Skeletal muscle satellite cell (primary cell): ENCODE measurements around the gene CRB2.

ENCODE experiments used
- H3K27me3 ChIP-seq: 2 replicates; pipeline ENCODE4 v1.7.0; 2013; ENCODE audit warnings: low read length; ENCODE audit not compliant: control insufficient read depth, insufficient read depth
- H3K36me3 ChIP-seq: 2 replicates; pipeline ENCODE4 v1.7.0; 2013; ENCODE audit warnings: mild to moderate bottlenecking, control low read depth, low read length; ENCODE audit not compliant: insufficient read depth
- H3K4me1 ChIP-seq: 2 replicates; pipeline ENCODE4 v1.7.0; 2013; ENCODE audit warnings: low read length; ENCODE audit not compliant: control insufficient read depth, insufficient read depth
- H3K4me2 ChIP-seq: 2 replicates; pipeline ENCODE4 v1.7.0; 2013; ENCODE audit warnings: mild to moderate bottlenecking, low read length
- H3K4me3 ChIP-seq: 2 replicates; pipeline ENCODE4 v1.7.0; 2013; ENCODE audit warnings: low read length
- H3K9ac ChIP-seq: 2 replicates; pipeline ENCODE4 v1.7.0; 2013; ENCODE audit warnings: mild to moderate bottlenecking, low read depth, low read length, moderate library complexity
- H3K9me3 ChIP-seq: replicated peaks from 2 replicates; pipeline ENCODE4 v1.7.0; 2013; ENCODE audit warnings: mild to moderate bottlenecking, control low read depth, low read length

The CRB2 gene

DNA sequence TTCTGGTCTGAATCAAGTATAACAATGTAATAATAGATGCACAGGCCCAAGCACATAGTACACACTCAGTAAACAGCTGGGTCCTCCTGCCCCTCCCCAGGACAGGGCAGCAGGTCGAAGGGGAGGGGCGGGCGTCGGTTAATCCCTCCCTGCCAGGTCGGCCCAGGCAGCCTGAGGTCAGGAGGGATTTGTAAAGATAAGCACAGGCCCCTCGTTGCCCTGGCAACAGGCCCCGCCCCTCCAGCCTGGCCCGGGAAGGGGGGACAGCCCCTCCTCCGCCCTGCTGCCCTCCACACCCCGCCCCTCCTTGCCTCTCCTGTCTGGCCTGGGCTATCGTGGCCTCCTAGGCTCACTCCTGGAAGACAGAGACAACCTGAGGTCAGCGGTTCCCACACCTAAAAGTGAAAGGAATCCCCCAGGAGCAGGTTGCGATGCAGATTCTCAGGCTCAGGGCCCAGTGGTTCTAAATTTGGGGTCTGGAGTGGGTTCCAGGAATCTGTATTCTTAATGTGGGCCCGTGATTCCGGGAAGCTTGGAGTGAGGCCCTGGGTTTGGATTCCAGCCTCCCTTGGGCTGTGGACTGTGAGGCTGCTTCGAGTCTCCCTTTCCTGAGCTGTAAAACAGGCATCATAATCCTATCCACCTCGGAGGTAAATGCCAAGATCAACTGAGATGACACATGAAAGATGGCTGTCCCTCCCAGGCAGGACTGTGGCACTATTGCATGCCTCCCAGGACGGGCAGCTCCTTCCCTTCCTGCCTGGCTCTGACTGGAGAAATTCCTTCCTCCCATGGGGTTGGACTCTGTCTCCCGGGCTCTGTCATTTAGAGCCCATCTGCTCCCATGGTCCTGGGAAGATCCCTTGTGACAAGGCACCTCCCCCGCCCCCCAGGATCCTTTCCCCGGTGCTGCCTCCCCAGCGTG is 4.4 kb downstream of the CRB2 start:
- Histone ChIP-seq H3K9me3 (no peaks in the 10 kb centered on the region), H3K4me1 (no peaks in the 10 kb centered on the region), H3K4me2 (no peak overlapping the region), H3K27me3 (peaks cover 12% of the 10 kb centered on the region), H3K36me3 (no peaks in the 10 kb centered on the region), H3K4me3 (no peak overlapping the region), H3K9ac (no peak overlapping the region)

DNA sequence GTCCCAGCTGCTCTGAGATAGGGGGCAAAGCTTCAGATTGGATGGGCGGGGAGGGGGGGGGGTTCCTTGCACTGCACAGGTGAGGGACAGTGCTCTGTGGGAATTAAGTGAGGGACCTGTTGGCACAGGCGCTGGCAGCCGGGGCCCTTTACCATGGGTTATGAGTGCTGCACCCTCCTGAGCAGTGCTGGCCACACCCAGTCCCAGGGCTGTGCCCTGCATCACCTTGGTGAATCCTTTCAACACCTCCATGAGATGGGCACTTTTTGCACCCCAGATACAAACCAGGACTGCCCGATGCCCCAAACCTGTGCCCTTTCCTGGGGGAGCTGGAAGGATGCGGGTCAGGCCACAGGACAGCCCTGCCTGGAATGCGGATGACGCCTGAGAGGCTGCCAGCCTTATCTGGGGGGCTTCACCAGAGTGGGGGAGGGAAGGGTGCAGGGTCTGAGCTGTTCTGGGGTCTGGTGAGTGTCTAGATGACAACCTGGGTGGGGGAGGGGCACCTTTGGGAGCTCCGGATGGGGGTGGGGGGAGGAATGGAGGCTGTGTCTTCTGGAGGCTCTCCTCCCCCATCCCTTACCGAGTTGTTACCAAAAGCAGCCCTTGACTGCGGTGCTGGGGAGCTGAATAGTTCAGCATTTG is 5.2 kb downstream of the CRB2 start:
- H3K9me3 ChIP-seq, result no peaks in the 10 kb centered on the region
- H3K9ac ChIP-seq, result no peak overlapping the region
- no peaks in the 10 kb centered on the region for H3K4me1 ChIP-seq
- no peak overlapping the region for H3K4me3 ChIP-seq
- H3K36me3 ChIP-seq, result no peaks in the 10 kb centered on the region
- peaks cover 12% of the 10 kb centered on the region for H3K27me3 ChIP-seq
- H3K4me2 ChIP-seq, result no peak overlapping the region

- H3K9ac ChIP-seq, result no peak overlapping the region
- no peaks in the 10 kb centered on the region for H3K36me3 ChIP-seq
- H3K27me3 ChIP-seq, result peaks cover 9% of the 10 kb centered on the region
- no peaks in the 10 kb centered on the region for H3K4me1 ChIP-seq
- no peaks in the 10 kb centered on the region for H3K9me3 ChIP-seq
- H3K4me3 ChIP-seq, result no peak overlapping the region
- H3K4me2 ChIP-seq, result no peak overlapping the region
Observed at GRCh38 chr9:123361731-123362510, 5.9 kb downstream of the CRB2 start.

DNA sequence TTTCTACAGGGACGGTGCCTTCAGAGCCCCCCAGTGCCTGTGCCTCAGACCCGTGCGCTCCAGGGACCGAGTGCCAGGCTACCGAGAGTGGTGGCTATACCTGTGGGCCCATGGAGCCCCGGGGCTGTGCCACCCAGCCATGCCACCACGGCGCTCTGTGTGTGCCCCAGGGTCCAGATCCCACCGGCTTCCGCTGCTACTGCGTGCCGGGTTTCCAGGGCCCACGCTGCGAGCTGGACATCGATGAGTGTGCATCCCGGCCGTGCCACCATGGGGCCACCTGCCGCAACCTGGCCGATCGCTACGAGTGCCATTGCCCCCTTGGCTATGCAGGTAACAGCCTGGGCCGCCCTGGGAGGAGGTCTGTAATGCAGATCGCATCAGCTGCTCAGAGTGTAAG is 6.9 kb downstream of the CRB2 start:
- no peak overlapping the region for H3K4me3 ChIP-seq
- H3K9ac ChIP-seq, result no peak overlapping the region
- H3K27me3 ChIP-seq, result peaks cover 10% of the 10 kb centered on the region
- no peak overlapping the region for H3K4me2 ChIP-seq
- no peaks in the 10 kb centered on the region for H3K4me1 ChIP-seq
- H3K9me3 ChIP-seq, result no peaks in the 10 kb centered on the region
- no peaks in the 10 kb centered on the region for H3K36me3 ChIP-seq

- Histone ChIP-seq H3K4me3 (no peak overlapping the region), H3K27me3 (peaks cover 17% of the 10 kb centered on the region), H3K9ac (no peak overlapping the region)
Observed at GRCh38 chr9:123364241-123364824, 8.3 kb downstream of the CRB2 start.

GRCh38 chr9:123365287-123365880 is 9.4 kb downstream of the CRB2 start:
- H3K4me2 ChIP-seq, result no peak overlapping the region
- no peak overlapping the region for H3K4me3 ChIP-seq
- H3K9me3 ChIP-seq, result no peaks in the 10 kb centered on the region
- no peak overlapping the region for H3K9ac ChIP-seq
- no peaks in the 10 kb centered on the region for H3K36me3 ChIP-seq
- H3K27me3 ChIP-seq, result peaks cover 27% of the 10 kb centered on the region
- H3K4me1 ChIP-seq, result no peaks in the 10 kb centered on the region

More at GRCh38 chr9:123364241-123364824, 8.3 kb downstream of the CRB2 start:
- Histone ChIP-seq H3K4me2 (peak overlapping the region; percentile 15), H3K4me1 (no peaks in the 10 kb centered on the region), H3K9me3 (no peaks in the 10 kb centered on the region), H3K36me3 (no peaks in the 10 kb centered on the region)

- H3K4me3 ChIP-seq, result no peak overlapping the region
- no peaks in the 10 kb centered on the region for H3K4me1 ChIP-seq
- H3K9ac ChIP-seq, result no peak overlapping the region
- H3K27me3 ChIP-seq, result peaks cover 32% of the 10 kb centered on the region
- no peak overlapping the region for H3K4me2 ChIP-seq
- no peaks in the 10 kb centered on the region for H3K36me3 ChIP-seq
- H3K9me3 ChIP-seq, result no peaks in the 10 kb centered on the region
Observed at GRCh38 chr9:123365881-123366528, 10.0 kb downstream of the CRB2 start.

- H3K4me3 ChIP-seq, result no peak overlapping the region
- no peaks in the 10 kb centered on the region for H3K4me1 ChIP-seq
- no peaks in the 10 kb centered on the region for H3K9me3 ChIP-seq
- no peak overlapping the region for H3K9ac ChIP-seq
- no peaks in the 10 kb centered on the region for H3K36me3 ChIP-seq
- peaks cover 49% of the 10 kb centered on the region for H3K27me3 ChIP-seq
- H3K4me2 ChIP-seq, result no peak overlapping the region
Observed at GRCh38 chr9:123368023-123368422, 12.0 kb downstream of the CRB2 start.

DNA sequence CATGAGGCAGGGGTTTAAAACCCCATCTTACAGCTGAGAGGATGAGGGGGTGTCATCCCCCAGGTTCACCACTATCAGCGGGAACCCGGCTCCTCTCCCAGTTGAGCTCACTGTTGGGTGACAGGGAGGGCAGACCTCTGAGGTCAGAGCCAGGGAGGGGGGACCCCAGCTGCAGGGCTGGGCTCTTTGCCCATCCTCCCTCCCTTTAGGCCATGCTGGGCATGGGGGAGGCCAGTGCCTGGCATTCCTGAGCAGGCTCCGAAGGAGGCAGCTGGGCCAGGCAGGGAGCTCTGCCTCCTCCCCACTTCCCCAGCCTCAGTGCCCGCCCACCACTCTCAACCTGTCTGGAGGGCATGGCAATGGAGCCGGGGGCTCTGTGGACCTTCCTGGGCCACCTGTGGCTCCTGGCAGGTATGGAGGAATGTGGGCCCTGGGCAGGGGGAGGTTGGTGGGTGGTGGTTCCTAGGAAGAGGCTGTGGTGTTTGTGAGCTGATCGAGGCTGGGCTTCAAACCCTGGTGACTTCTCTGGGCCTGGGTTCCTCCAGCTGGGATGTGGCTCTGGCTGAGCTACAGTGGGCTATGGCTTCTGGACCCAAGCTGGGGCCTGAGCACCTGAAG is 12.6 kb downstream of the CRB2 start:
- Histone ChIP-seq H3K9me3 (no peaks in the 10 kb centered on the region), H3K4me1 (no peaks in the 10 kb centered on the region), H3K9ac (no peak overlapping the region), H3K4me2 (no peak overlapping the region), H3K27me3 (peaks cover 53% of the 10 kb centered on the region), H3K36me3 (no peaks in the 10 kb centered on the region), H3K4me3 (no peak overlapping the region)

DNA sequence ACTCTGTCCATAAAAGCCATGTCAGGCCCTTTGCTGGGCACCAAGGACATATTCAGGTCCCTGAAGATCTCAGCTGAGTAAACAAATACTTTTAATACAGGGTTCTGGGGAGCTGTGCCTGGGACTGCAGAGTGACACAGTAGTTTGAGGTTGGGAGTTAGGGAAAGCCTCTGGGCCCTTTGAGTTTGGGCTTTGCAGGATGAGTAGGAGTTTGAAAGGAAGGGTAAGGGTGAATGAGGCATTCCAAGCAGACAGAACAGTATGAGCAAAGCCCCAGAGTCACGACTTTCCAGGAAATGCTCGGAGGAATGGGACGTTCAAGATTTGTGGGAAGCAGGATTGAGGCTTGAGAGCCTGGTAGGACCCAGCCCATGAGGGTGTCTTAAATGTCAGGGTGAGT is 13.3 kb downstream of the CRB2 start:
- no peaks in the 10 kb centered on the region for H3K4me1 ChIP-seq
- no peak overlapping the region for H3K4me2 ChIP-seq
- no peak overlapping the region for H3K4me3 ChIP-seq
- no peaks in the 10 kb centered on the region for H3K36me3 ChIP-seq
- no peaks in the 10 kb centered on the region for H3K9me3 ChIP-seq
- no peak overlapping the region for H3K9ac ChIP-seq
- H3K27me3 ChIP-seq, result peaks cover 60% of the 10 kb centered on the region
